HG02678 (cell line): ENCODE measurements around the gene QSOX1.

Source experiments
- ATAC-seq: cut with Tn5 transposase; IDR thresholded peaks from one replicate; pipeline ENCODE4 v1.9.1; 2021; ENCODE audit warnings: mild to moderate bottlenecking, moderate library complexity; ENCODE audit not compliant: unreplicated experiment

Gene QSOX1

DNA sequence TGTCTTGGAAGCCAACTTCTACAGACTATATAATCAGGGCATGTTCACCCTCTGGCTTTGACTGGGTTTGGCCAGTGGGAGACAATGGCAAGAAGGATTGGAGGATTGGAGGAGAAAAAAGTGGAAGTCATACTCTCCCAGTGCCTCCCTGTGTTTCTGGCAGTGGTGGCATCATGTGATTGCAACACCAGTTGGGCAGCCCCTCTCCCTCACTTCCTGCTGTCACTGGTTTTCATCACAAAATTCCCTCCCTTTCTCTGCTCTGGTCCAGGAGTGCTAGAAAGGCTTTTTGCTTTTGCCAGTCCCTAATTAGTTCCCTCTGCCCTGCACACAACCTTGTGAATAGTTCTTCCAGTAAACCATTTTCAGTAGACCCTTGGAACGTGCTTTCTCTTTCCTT is 3.7 kb upstream of the QSOX1 start:
- ATAC-seq: no peak

GRCh38 chr1:180151508-180151907 is 3.2 kb upstream of the QSOX1 start:
- no peak for ATAC-seq

- no peak for ATAC-seq
These were observed 2.1 kb upstream of the QSOX1 start for GRCh38 chr1:180152588-180152987.

GRCh38 chr1:180153032-180153431 is 1.6 kb upstream of the QSOX1 start:
- no peak for ATAC-seq

GRCh38 chr1:180154003-180154324 is 705 bp upstream of the QSOX1 start:
- no peak for ATAC-seq

- no peak for ATAC-seq
These were observed 563 bp downstream of the QSOX1 start for GRCh38 chr1:180155182-180155682.

DNA sequence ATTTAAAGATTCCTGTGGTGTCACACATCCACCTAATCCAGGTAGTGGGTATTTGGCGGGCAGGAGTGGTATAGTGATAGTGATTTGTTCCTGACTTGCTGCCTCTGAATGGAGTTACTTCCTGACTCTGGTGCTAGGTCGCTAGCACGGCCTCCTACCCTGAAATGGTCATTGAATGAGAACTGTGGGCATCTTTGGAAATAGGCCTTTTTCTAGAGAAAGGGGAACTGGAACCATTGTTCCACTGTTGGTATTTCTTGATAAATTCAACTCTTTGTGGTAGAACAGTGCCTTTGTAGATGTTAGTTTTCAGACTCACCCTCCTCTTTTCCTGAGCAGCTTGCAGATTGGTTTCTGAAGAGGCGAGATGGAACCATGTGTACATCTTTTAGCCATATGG is 1.5 kb downstream of the QSOX1 start:
- ATAC-seq: no peak

DNA sequence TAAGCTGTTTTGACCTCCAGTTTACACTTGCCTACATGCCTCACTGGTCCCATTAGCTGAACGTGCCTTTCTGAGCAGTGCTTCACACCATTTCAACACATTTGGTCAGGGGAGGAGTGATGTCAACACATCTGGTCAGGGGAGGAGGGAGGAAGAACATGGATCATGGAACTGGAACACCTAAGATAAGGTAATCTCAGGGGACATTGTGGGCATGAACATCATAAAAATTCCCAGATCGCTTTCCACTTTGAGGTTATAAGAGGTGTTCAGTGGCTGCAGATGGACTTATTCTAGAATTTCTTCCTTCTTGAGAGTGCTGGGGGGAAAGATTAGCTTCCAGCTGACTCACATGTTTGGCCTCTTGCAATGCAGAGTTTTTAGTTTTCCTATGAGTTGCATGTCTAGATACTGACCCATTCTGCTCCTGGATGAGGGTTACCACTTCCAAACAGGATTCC is 2.0 kb downstream of the QSOX1 start:
- ATAC-seq: no peak

GRCh38 chr1:180157108-180157507 is 2.4 kb downstream of the QSOX1 start:
- ATAC-seq: no peak

- no peak for ATAC-seq
These were observed 2.9 kb downstream of the QSOX1 start for GRCh38 chr1:180157576-180158057.

GRCh38 chr1:180158149-180159147 is 3.8 kb downstream of the QSOX1 start:
- ATAC-seq: no peak

DNA sequence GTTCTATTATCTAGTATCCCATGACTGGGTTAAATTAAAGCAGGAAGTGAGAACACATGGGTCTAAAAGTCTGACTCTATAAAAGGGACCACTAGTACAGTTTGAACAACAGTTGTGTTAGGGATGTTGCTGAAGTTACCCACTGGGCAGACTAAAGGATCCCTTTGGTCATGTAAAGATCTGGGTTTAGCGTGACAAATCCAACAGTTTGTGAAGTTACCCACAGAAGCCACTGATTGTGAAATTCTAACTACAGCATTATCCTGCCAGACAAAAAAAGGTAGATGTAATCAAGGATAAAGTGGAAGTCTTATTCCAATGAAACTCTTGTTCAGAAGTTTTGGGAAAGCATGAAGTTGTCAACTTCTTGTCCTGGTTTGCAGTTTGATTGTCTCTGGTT is 5.7 kb downstream of the QSOX1 start:
- no peak for ATAC-seq

DNA sequence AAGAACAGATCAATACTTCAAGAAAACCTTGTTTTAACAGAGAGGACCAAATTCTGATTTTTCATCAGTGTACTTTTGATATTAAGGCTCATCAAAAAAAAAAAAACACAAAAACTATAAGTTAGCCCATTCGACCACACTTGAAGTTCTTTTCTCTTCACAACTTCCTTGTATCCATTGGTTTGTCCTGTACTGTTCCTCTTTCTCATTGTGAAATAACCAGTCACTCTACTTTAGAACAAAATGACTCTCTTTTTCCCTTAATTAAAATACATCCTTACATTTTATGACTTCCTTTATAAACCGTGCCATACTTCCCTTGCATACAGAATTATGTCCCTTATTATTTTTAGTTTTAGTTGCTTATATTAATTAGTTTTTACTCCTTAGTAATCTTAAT is 8.4 kb downstream of the QSOX1 start:
- no peak for ATAC-seq

- no peak for ATAC-seq
These were observed 10.4 kb downstream of the QSOX1 start for GRCh38 chr1:180165096-180165495.

- ATAC-seq: no peak
These were observed 11.1 kb downstream of the QSOX1 start for GRCh38 chr1:180165509-180166435.

- no peak for ATAC-seq
These were observed 11.7 kb downstream of the QSOX1 start for GRCh38 chr1:180166436-180166800.

- no peak for ATAC-seq
These were observed 12.5 kb downstream of the QSOX1 start for GRCh38 chr1:180167021-180167701.

DNA sequence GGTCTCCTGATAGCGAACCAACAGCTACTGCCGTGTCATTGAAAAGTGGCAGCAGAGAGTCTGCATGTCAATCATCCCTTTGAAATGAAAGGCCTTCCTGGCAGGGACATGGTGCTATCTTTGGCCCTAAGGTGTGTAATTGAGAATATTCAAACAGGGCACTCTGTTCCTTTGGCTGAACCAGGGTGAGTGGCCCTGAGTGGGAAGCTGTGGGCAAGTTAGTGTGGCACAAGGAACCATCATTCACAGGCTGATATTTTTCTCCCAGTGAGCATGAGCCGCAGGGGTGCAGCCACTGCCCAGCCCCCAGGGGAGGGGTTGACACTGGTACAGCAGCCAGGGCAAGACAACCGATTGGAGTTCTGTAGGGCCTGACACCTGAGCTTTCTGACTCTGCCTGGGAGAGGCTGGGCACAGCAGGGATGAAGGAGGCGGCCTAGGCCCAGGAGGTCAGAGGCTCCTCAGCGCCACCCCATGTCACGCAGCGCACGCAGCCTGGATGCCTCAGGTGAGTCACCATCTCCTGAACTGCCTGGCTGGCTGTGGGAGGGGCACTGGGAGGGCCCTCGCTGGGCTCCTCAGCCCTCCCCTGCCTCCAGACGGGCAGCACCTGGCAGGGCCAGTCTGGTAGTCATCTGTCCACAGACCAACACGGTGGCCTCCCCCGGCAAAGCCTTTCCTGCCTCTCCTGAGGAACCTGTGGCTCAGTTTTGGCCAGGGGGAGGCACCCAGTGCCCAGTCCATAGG is 13.2 kb downstream of the QSOX1 start:
- no peak for ATAC-seq

GRCh38 chr1:180168786-180169639 is 14.3 kb downstream of the QSOX1 start:
- ATAC-seq: peak; percentile 74
